Islet precursor cell (in vitro differentiated cells): ENCODE measurements around the gene KRT78.
A peak's percentile ranks its signal among the peaks of the same experiment; 100 is the strongest.
"Not testable (repeated sequence)": the region's sequence is repeated elsewhere in the genome, so short reads cannot be mapped to it uniquely, and the experiment has no call there.

Experiments
- DNase-seq: peaks from one replicate; pipeline ENCODE4 v3.0.0-alpha.2; 2018

KRT78 gene

DNA sequence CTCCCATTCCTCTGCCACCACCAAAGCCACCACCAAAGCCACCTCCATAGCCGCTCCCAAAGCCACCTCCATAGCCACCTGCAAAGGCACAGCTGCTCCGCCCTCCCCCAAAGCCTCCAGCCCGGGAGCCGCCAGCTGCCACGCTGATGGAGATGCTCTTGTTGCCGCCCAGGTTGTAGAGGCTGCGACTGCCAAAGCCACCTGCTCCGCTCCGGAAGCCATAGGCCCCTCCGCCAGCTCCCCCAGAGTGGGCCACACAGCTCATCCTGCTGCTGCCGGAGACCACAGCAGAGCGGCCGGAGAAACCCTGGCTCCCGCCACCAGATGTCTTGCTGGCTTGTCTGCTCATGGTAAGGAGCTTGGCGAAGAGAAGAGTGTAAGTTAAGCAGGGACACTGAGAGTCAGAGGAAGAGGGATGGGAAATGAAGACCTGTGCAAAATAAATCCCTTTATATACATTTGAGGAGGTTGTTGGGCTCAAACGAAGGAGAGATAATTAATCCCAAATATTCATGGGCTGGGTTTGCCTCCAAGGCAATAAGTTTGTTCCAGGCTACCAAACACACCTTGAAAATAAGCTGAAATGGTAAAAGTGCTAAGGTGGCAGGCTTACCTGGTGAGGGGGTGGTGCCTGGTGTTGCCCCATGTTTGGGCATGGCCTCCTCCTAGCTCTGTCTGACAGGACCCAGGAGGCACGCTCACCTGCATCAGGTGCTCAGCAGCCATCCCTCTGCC is 52.9 kb downstream of the KRT78 start, which contains the start of gene KRT3:
TSS of gene KRT3 (minus strand) at position 424 of the 735 bp plus-strand sequence. CDS start at position 349, 75 bp downstream.
- DNase-seq: no peak

DNA sequence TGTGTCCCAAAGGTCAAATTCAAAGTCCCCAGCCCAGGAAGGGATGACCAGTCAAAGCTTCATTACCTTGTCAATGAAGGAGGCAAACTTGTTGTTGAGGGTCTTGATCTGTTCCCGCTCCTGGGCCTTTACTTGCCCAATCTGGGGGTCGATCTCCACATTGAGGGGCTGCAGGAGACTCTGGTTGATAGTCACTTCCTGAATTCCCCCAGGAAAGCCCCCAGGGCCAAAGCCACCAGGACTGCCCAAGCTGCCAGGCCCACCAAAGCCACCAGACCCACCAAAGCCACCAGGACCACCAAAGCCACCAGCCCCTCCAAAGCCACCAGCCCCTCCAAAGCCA is 53.5 kb downstream of the KRT78 start:
- not testable (repeated sequence) for DNase-seq

DNA sequence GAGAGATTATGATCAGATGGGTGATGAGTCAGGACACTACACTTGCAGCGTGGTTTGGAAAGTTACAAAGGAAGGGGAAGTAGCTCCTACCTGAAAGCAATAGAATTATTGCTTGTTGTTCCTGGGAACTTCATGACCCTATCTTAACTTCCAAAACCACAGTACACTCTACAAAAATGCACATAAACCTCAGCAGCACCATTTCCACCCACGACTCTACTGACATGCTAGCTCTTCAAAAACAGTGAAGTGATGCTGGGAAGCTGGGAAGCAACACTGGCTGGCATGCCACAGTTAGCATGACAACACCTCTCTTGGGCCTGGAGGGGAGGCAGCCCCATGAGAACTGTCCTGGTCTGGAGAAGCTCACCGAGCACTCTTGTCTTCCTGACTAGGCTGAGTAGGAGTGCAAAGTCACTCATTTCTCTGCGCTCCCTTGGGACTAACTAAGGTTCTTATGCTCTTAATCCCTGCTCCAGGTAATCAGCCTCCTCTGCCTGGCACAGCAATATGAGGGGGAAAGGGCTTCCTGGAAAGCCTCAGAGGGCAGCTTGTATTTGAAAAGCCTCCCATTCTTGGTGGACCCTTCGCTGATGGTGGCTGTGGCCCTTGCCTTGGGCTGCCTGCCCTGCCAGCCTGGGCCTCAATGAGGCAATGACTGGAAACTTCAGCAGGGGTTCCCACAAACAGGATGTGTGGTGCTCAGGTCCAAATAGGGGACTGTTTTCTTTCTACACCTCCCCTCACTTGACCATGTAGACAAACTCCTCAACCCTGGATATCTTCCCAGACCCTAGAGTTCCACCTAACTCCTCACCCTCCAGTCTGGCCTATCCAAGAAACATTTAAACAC is 54.1 kb downstream of the KRT78 start:
- DNase-seq: peak; percentile 80

DNA sequence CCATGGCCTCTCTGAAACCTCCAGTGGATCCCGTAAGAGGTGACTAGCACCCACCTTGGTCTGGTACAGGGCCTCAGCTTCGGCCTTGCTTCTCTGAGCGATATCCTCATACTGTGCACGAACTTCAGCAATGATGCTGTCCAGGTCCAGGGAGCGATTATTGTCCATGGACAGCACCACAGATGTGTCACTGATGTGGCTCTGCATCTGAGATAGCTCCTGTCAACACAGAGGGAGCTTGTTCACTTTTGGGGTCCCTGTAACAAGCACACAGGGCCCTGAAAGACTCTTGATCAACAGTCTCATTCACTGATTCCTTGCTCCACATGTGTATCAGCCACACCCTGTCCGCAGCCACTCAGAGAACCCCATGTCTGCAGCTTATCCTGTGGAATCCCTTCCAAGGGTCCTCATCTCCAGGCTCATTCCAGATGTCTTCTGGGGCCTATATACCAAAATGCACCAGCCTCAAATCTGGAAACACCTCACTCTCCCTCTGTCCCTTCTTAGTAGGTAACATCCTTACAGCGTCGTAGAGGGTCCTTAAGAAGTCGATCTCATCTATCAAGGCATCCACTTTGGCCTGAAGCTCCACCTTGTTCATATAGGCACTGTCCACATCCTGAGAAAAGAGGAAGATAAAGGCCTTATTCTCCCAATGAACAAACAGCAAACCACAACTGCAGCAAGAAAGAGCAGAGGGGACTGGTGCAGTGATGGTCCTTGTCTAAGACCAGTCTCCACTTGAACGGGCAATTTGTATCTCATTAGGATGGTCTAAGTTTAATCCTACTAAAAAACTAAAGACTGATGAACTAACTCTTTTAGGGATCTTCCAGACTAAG is 56.4 kb downstream of the KRT78 start:
- no peak for DNase-seq

DNA sequence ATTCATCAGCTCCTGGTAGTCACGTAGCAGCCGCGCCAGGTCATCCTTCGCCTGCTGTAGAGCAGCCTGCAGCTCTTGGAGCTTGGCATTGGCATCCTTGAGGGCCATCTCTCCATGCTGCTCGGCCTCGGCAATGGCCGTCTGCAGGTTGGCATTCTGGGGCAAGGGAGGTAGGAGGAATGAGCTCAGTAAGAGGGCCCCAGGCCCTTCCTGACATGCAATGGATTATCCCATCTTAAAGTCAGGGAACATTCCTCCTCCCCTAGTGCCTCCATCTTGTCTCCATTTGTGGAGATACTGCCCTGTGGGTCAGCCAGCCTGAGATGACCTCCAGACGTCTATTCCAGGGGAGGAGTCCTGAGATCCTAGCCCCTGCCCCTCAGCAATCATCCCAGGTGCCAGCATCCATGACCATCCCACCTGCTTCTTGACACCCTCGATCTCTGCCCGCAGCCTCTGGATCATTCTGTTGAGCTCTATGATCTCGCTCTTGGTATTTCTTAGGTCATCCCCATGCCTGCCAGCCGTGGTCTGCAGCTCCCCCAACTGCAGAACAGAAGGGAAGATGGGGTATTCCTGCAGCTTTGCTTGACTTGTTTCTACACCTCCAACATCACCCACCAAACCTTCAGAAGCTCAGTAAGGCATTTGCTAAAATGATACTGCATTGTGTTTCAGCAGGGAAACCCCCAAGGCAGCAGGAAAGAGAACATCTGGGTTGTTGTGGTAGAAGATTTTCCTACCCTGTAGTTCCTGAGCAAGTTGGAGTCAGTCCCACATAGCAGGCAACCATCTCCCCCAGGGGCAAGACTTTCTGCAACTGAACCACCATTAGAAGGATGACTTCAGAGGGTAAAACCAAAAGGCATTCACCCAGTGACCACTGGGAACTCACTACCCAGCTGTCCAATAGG is 57.3 kb downstream of the KRT78 start:
- no peak for DNase-seq

DNA sequence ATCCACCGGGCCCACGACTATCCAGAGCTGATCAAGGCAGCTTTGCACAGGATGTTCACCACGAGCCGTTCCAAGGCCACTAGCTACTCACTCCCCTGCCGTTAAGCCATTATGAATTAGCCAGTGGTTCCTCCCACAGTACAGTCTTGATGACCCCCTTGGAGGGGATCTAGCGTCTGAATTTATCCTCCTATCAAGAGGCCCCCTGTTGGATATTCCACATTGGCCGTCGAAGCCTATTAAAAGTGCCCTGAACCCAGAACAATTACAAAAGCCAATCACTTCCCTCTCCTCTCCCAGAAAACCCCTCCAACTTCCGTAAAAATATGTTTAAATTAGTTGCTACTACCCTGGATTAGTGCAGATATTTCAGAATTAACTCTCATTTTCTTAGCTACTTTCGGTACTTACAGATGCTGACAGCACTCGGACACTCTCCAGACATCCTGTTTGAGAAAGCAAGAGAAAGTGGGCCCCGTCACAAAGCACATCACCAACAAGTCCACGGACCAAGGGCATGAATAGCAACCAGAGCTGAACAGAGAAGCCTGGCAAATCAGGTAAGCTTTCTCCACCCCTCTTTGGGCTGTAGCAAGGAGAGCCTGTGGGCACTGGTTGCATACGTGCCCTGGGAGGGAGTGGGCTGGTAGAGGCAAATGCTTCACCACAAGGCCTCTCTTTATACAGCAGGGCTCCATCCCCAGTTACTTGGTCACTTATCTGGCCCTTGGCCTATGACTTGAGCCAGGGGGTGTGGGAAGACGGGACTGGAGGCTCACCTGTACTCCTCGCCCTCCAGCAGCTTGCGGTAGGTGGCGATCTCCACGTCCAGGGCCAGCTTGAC is 58.1 kb downstream of the KRT78 start:
- no peak for DNase-seq

DNA sequence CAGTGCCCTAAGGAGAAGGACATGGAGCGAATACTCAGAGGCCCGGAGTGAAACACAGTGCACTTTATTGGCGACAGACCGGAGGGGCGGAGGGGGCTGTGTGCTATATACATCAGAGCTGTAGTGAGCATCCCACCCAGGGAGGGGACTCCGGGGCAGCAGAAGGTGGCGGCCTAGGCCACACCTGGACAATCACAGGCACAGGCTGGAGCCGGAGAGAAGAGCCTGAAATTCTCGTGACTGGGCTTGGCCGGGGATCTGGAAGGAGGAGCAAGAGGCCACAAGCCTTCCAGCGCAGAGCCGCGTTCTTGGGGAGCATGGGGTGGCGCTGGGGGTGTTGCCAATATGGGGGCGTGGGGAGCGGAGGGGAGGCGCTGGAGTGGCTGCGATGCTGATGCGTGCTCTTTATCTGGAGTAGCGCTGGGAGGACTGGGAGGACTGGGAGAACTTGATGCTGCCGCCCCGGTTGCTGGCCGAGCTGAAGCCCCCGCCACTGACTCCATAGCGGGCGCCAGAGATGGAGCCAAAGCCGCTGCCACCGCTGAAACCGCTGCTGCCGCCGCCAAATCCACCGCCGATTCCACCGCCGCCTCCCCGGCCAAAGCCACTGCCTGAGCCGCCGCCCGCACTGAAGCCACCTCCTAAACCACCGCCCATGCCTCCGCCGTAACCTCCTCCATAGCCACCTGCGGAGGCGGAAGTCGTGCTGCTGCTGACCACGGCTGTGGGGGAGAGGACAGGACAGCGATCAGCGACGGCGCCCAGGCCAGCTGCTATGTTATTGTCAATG is 59.0 kb downstream of the KRT78 start:
- no peak for DNase-seq

DNA sequence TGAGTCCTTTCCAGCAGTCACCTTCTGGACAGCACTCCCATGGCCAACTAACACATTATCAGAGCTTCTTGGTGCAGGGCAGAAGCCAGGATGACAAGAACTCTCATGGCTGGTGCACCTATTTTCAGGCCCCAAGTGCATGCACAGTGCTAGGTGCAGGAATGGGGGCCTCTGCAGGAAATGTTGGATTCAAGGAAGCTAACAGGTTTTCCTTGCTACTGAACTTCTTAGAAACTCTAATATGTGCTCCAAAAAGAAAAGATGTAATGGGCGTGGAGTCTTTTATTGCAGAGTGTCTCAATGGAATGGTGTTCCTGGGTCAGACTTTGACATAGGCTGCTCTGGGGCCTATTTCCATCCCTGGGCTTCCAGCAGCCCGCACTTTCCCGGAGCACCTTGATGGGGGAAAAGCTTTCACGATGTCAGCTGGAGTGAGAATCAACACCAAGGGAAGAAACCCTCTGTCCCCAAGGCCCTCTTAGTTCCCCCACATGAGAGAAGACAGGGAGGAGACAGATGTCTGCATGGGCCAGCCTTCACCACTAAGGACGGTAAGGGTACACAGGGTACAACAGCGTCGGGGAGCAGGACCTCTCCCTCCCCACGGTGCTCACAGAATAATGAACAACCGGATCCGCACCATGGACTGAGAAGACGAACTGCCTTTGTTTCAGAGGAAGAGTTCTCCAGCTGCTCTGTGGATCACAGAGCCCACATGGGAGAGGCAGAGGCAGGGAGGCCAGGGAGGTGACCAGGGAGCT is 59.7 kb downstream of the KRT78 start:
- no peak for DNase-seq

DNA sequence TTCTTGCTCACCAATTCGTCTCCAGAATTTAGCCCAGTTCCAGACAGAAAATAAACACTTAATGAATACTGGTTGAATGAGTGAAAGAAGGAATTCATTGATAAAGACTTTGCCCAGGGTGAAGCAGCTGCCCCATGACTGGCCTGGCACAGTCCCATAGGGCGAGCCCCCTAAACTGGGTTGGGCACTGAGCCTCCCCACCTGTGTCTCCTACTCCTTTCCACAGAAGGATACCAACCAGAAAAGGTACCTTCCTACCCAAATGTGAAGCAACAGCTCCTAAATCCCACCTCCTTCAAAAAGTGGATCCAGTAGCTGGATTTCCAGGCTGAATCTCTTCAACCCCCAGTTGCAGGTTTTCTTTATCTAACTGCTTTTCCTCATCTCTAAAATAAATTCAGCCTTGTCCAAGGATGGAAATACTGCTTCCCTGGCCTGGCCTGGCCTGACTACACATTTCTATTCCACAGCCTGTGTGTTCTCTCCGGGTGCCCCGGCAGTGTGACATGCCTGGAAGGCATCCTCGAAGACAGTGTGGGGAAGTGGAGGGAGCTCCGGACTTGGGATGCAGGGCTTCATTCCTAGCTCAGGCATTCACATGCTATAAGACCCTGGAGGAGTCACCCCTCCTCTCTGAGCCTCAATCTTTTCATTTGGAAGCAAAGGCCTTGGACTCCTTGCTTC is 60.5 kb downstream of the KRT78 start:
- DNase-seq: no peak
